ENCODE measurements around the gene ABL2.
A peak's percentile ranks its signal among the peaks of the same experiment; 100 is the strongest.

ABL2 gene

DNA sequence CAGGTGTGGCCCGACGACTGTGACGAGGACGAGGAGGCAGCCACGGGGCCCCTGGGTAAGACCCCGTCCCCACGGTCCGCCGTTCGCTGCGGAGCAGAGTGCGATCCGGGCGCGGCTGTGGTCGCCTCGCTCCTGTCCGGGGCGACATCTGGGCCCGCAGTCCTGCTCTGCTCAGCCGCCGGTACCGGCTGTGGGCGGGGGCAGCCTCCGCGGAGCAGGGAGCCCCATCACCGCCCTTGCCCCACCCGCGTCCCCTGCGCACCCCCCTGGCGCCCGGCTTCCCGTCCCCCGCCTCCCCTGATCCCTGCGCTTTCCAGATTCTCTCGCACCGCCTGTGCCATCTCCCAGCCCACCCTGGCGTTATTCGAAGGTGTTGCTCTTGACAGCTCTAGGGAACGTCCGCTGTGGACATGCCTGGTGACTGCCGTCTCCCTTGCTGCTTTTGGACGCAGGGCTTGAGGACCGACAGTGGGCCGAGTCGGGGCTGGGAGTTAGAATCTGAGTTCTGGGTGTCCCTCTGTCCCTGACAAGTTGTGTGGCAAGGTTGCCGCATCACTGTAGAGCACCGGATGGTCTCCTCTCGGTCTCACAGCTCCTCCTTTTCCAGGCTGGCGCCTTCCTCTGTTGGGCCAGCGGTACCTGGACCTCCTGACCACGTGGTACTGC lies 147.0 kb downstream of the ABL2 start:
- TF ChIP-seq CTCF (conservative IDR thresholded peaks at IDR 0.05; ENCODE audit: control insufficient read depth, insufficient read depth, low read depth, low read length) = no peak
- no peak for DNase-seq (ENCODE audit: low read depth)
- peak overlapping the region; percentile 67 for H3K4me3 ChIP-seq (ENCODE audit: control insufficient read depth, low read depth, low read length)

- no peak for TF ChIP-seq CTCF (conservative IDR thresholded peaks at IDR 0.05; ENCODE audit: control insufficient read depth, insufficient read depth, low read depth, low read length)
- peak; percentile 82 for DNase-seq (ENCODE audit: low read depth)
- peak within 1 kb of the TSS; percentile 67 for H3K4me3 ChIP-seq (ENCODE audit: control insufficient read depth, low read depth, low read length)
Measured at GRCh38 chr1:179081687-179082332, 147.7 kb downstream of the ABL2 start, which contains the start of gene TOR3A. Gene TOR3A, plus strand, starts transcription at chr1:179082070. Its CDS starts 59 bp downstream, at chr1:179082129.

GRCh38 chr1:179080866-179081686 lies 148.4 kb downstream of the ABL2 start:
- peak overlapping the region; percentile 67 for H3K4me3 ChIP-seq (ENCODE audit: control insufficient read depth, low read depth, low read length)
- TF ChIP-seq CTCF (conservative IDR thresholded peaks at IDR 0.05; ENCODE audit: control insufficient read depth, insufficient read depth, low read depth, low read length) = no peak
- DNase-seq (ENCODE audit: low read depth) = no peak

DNA sequence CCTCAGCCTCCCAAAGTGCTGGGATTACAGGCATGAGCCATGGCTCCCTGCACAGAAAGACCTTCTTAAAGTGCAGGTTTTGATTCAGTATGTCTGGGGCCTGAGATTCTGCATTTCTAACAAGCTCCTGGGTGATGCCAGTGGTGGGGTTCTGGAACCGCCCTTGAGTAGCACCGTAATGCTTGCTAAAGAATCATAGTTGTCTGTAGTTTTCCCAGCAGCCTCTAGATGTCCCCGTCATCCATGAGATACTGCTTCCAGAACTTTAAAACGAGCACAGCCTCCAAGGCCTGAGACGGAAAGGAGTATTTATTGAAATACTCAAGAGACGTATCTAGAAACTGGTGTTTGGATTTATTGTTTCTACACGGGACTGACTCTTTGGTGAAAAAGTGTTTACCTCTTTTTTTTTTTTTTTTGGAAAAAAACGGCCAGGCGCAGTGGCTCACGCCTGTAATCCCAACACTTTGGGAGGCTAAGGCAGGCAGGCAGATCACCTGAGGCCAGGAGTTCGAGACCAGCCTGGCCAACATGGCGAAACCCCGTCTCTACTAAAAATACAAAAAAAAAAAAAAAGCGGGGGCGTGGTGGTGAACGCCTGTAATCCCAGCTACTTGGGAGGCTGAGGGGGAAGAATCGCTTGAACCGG lies 150.2 kb downstream of the ABL2 start:
- no peak overlapping the region for H3K4me3 ChIP-seq (ENCODE audit: control insufficient read depth, low read depth, low read length)
- peak; percentile 84 for DNase-seq (ENCODE audit: low read depth)
- peak; percentile 76 for TF ChIP-seq CTCF (conservative IDR thresholded peaks at IDR 0.05; ENCODE audit: control insufficient read depth, insufficient read depth, low read depth, low read length)

DNA sequence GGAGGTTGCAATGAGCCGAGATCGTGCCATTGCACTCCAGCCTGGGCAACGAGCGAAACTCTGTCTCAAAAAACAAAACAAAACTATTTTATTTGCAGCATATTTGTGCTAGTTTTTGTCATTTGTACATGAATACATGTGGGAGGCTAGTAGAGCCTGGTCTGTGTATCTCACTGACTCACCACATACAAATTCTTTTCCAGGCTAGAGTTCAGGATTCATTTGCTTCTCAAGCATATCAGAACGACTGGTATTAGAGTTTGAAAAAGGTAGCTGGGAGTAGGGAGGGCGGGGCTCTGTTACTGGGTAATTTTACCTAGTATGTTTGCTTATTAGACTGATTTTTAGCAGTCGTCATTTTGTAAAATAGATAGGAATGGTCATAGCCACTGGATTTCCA lies 152.1 kb downstream of the ABL2 start:
- peak overlapping the region; percentile 6 for H3K4me3 ChIP-seq (ENCODE audit: control insufficient read depth, low read depth, low read length)
- DNase-seq (ENCODE audit: low read depth) = peak; percentile 77
- no peak for TF ChIP-seq CTCF (conservative IDR thresholded peaks at IDR 0.05; ENCODE audit: control insufficient read depth, insufficient read depth, low read depth, low read length)

DNA sequence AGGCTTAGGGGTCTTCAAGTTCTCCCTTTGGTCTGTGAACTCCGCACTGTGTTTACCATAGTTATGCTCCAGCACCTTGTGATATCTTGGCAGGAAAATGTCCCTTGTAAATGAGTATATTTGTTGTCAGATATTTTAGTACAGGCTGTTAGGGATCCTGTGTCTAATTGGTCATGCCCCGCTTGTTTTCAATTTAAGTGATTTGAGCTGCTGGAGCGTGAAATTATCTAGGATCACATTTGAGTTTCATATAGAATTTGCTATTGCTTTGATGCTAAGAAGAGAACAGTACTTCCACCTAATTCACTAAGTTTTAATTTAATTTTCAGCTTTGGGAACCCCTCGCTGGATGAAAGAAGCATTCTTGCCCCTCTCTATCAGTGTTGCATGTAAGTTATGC lies 163.0 kb downstream of the ABL2 start:
- DNase-seq (ENCODE audit: low read depth) = no peak
- H3K4me3 ChIP-seq (ENCODE audit: control insufficient read depth, low read depth, low read length) = no peak overlapping the region
- TF ChIP-seq CTCF (conservative IDR thresholded peaks at IDR 0.05; ENCODE audit: control insufficient read depth, insufficient read depth, low read depth, low read length) = no peak
